ENCODE results near the gene IER5.
"Not testable (repeated sequence)": the region's sequence is repeated elsewhere in the genome, so short reads cannot be mapped to it uniquely, and the experiment has no call there.

Gene IER5

DNA sequence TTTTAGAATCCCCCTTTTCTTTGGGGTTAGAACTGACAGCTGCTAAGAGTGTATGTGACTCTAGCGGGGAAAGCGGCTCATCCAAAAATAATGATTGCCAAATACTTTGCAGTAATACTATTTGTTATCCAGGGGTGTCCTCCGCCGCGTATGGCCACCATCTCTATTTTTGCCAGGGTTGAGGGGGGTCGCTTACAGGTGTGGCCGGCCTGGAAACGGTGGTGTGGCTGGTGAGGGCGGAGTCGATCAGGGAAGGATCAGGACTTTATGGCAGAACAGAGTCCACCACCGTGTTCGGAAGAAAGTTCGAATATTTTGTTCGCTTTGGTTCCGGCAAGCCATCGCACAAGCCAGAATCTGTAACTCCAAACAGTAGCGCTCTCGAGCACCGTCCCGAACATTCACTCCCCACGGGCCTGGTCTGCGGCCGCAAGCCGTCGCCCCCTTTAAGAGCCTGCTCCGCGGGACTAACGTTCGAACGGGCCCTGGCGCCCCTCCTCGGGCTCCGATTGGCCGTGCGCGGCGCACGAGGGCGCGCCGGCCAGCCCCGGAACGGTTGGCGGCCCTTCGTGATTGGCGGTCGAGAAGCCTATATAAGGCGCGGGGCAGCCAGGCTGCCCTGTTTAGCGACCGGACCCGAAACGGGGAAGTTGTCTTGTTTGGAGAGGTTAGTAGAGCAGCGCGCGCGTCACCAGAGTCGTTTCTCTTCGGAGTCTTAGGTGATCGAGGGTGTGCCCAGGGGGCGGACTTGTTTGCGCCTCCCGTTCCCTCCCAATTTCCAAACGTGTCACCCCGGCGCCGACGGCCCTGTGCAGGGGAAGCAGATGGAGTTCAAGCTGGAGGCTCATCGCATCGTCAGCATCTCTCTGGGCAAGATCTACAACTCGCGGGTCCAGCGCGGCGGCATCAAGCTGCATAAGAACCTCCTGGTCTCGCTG is at the start of gene IER5:
Gene IER5 (plus strand): TSS at position 622 of the 938 bp plus-strand sequence. CDS start 203 bp downstream, at position 825.
- DNase-seq (ENCODE audit: low spot score): peak; percentile 94

- DNase-seq (ENCODE audit: low spot score): no peak
These were observed 48.1 kb upstream of the IER5 start for GRCh38 chr1:181040284-181040865.

GRCh38 chr1:181043025-181043888 is 45.2 kb upstream of the IER5 start:
- DNase-seq (ENCODE audit: low spot score): no peak

GRCh38 chr1:181044449-181044966 is 44.0 kb upstream of the IER5 start:
- no peak for DNase-seq (ENCODE audit: low spot score)

DNA sequence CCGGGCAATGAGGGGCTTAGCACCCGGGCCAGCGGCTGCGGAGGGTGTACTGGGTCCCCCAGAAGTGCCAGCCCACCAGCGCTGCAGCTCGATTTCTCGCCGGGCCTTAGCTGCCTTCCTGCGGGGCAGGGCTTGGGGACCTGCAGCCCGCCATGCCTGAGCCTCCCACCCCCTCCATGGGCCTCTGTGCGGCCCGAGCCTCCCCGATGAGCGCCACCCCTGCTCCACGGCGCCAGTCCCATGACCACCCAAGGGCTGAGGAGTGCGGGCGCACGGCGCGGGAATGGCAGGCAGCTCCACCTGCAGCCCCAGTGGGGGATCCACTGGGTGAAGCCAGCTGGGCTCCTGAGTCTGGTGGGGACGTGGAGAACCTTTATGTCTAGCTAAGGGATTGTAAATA is 42.6 kb upstream of the IER5 start:
- not testable (repeated sequence) for DNase-seq (ENCODE audit: low spot score)

GRCh38 chr1:181049378-181049777 is 39.1 kb upstream of the IER5 start:
- DNase-seq (ENCODE audit: low spot score): no peak

GRCh38 chr1:181050922-181051321 is 37.6 kb upstream of the IER5 start:
- DNase-seq (ENCODE audit: low spot score): no peak

DNA sequence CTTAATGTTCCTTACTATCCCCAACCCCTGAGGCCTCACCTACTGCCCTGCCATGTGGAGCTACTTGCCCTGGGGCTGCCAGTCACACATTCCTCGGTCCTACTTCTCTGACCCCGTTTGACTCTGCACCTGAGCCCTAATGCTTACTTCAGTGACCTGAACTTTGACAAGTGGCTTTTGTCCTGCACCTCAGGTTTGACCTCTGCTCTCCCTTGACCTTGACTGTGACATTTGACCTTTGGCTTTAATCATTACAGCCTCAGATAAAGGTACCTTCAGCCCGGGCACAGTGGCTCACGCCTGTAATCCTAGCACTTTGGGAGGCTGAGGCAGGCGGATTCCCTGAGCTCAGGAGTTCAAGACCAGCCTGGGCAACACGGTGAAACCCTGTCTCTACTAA is 31.9 kb upstream of the IER5 start:
- DNase-seq (ENCODE audit: low spot score): no peak

DNA sequence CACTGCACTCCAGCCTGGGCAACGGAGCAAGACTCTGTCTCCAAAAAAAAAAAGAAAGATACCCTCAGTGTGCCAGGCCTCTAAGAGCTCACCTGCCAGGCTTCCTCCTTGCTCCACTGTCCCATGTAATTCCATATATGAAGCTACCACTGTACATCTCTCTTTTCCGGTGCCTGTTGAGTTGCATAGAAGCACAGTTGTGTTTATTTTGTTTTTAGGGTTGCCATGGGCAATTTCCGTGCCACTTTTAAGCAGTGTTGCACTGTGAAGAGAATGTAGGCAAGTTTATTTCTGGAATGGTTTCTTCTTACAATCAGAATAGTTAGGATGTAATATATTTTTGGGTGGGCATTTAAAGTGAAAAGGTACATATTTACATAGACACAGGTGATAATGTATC is 31.4 kb upstream of the IER5 start:
- DNase-seq (ENCODE audit: low spot score): no peak

- DNase-seq (ENCODE audit: low spot score): no peak
These were observed 29.1 kb upstream of the IER5 start for GRCh38 chr1:181059435-181059834.

DNA sequence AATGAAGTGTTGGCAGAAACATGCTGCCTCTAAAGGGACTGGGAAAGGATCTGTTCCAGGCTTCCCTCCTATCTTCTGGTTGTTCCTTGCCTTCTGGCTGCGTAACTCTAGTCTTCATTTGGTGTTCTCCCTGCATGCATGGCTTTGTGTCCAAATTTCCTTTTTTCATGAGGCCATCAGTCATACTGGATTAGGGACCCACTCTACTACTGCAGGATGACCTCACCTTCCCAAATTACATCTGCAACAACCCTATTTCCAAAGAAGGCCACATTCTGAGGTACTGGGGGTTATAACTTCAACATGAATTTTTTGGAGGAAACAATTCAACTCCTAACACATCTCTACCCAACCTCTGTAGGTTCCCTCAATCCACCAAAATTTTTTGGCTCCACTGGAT is 28.4 kb upstream of the IER5 start:
- DNase-seq (ENCODE audit: low spot score): no peak

DNA sequence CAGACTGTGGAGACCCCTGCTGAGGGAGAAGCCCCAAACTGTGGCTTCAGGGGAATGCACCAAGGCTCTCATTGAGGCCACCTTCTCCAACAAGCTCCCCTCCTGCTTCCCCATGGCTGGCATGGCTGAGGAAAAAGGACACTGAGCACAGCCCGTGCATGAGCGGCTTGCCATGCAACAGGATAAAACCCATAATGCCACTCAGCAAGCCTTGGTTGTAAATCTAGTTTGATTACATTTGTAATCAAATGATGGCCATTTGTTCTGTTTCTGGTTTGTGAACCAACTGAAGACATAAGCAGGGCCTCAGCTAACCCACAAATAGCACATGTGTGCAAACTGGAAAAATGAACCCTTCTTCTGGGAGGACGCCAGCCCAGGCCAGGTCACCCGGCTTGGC is 27.6 kb upstream of the IER5 start:
- DNase-seq (ENCODE audit: low spot score): not testable (repeated sequence)

DNA sequence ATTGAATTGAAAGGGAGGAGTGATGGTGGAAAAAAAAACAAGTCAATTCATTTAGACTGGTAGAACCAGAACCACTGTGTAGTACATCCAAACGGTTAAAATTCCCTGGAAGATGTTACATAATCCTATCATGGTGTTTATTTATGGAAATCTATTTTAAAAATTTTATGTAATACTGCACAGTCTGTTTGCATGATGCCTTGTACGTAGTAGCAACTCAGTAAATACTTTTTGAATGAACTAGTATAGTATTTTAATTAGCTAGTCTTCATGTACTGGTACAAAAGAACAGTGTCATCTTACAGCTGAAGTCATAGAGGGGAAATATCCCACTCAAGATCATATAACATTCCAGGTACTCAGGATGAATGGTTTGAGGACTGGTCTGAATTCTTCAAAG is 27.0 kb upstream of the IER5 start:
- no peak for DNase-seq (ENCODE audit: low spot score)

DNA sequence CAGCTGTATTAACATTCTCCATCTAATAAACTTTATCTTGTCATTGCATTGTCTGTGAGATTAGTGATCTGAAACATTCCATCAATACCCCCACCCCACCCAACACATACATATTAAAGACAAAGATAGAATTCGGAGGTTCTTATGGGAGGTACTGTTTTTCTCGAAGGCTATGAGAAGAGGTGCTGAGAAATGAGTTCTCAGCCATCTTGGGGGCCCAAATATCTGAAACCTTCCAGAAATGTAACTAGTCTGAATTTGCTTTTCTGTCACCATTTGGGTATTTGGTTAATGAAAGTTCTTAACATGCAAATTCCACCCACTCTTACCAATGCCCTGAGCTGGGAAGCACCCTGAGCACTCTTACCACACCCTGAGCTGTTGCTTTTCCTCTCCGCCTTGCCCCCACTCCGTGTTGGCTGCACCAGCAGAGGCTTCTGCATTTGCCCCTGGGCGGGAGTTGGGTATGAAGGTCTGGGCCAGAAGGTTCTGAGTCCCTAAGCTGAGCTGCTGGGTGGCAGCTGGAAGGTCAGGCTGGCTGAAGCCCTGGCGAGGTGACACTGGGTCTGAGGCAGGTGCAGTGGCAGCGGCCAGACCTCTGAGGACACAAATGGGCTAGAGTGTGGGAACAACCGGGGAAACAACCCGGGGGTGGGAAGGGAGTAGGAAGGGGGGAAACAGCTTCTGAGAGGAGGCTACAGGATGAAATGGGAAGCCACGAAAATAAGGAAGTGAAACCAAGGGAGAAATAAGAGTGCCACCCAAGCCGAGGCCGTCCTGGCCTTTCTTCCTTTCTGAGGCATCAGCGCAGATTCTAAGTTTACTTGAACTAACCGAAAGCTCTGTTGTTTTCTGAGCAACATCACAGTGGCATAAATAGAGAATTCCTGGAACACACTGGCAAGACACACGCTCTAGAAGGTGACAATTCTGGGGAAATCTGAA is 26.3 kb upstream of the IER5 start:
- DNase-seq (ENCODE audit: low spot score): no peak

GRCh38 chr1:181062836-181063428 is 25.6 kb upstream of the IER5 start:
- DNase-seq (ENCODE audit: low spot score): peak; percentile 68

GRCh38 chr1:181064011-181064623 is 24.4 kb upstream of the IER5 start:
- no peak for DNase-seq (ENCODE audit: low spot score)

DNA sequence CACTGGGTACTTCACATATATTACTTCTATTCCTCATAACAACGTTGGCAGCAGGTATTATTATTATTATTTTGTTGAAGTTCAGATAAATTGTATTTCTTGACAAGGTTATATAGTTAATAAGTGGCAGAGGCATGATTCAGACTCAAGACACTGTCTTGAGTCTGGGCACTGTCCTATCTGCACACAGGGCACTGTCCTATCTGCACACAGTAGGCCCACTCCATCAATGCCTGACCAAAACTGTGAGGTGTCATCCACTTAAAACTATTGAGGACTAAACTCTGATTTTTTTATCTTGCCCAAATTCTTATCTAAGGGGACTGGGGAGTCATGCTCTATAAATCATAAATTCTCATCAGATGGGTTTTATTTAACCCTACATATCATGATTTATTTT is 23.8 kb upstream of the IER5 start:
- no peak for DNase-seq (ENCODE audit: low spot score)

DNA sequence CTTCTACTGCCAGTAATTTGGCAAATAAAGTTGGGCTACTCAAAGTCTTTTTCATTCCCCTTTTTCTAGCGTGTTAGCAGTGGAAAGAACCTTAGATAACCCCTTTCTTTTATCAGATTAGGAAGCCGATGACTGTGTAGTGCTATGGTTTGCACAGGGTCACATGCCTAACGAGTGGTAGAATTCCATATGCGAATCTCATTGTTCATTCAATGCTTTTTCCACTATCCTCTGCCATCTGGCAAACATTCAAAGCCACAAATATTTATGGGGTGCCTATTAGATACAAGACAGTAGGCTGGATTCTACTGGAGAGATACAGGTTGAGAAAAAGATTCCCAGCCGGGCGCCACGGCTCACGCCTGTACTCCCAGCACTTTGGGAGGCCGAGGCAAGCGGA is 14.9 kb upstream of the IER5 start:
- DNase-seq (ENCODE audit: low spot score): peak; percentile 44

- DNase-seq (ENCODE audit: low spot score): no peak
These were observed 12.6 kb upstream of the IER5 start for GRCh38 chr1:181075766-181076350.

- DNase-seq (ENCODE audit: low spot score): no peak
These were observed 11.6 kb upstream of the IER5 start for GRCh38 chr1:181076852-181077251.
